Gastrocnemius medialis (tissue), 4 donors: ENCODE data around the gene DNAH3. TPM values are rescaled to one million over a fixed set of nuclear protein-coding genes. Genes with fewer than 3 reads are reported as not detected.
A peak's percentile ranks its signal among the peaks of the same experiment; 100 is the strongest.

Experiments
- ATAC-seq, 2 donors: fragments of 150-250 bp; one replicate each; pipeline ENCODE4 v1.9.1; 2016
- DNase-seq, 2 donors: peaks; one replicate each; pipeline ENCODE4 v3.0.0-alpha.2; 2019
- H3K27ac ChIP-seq, 4 donors: fragments of 200-600 bp; sonication (generic); 1 replicate in 1 of 4; 2 replicates in 3 of 4; pipeline ENCODE4 v1.5.1; 2016 to 2018; ENCODE audit warnings: mild to moderate bottlenecking in 2 of 4, moderate library complexity in 1 of 4
- H3K27me3 ChIP-seq, 3 donors: fragments of 200-600 bp; sonication (generic) in 2 of 3; 1 replicate in 1 of 3; 2 replicates in 2 of 3; pipeline versions ENCODE4 v1.5.1 to v1.6.0; 2016 to 2019; ENCODE audit warnings: mild to moderate bottlenecking in 1 of 3, moderate library complexity in 1 of 3
- H3K36me3 ChIP-seq, 2 donors: fragments of 200-600 bp; sonication (generic) in 1 of 2; one replicate each; pipeline ENCODE4 v1.5.1; 2017 to 2018
- H3K4me1 ChIP-seq, 2 donors: fragments of 200-600 bp; sonication (generic) in 1 of 2; one replicate each; pipeline ENCODE4 v1.5.1; 2016 to 2017; ENCODE audit warnings: mild to moderate bottlenecking in 2 of 2
- H3K4me3 ChIP-seq, 4 donors: fragments of 200-600 bp; sonication (generic) in 3 of 4; 1 replicate in 1 of 4; 2 replicates in 3 of 4; pipeline ENCODE4 v1.5.1; 2016 to 2019; ENCODE audit warnings: mild to moderate bottlenecking in 2 of 4
- H3K9me3 ChIP-seq, 3 donors: fragments of 200-600 bp; sonication (generic) in 2 of 3; 1 replicate in 1 of 3; 2 replicates in 2 of 3; pipeline ENCODE4 v1.5.1; 2016 to 2019
- CTCF ChIP-seq, 5 experiments: fragments of 450-650 bp in 3 of 5; fragments of 200-600 bp in 2 of 5; sonication (generic) in 2 of 5; IDR thresholded peaks in 4 of 5; conservative IDR thresholded peaks in 1 of 5; 1 replicate in 4 of 5; 2 replicates in 1 of 5; pipeline ENCODE4 v1.5.1; 2016 to 2019; ENCODE audit warnings: antibody characterized with exemption in 5 of 5, mild to moderate bottlenecking in 3 of 5, moderate library complexity in 3 of 5
- POLR2A ChIP-seq, 2 donors: fragments of 450-650 bp; IDR thresholded peaks; one replicate each; pipeline ENCODE4 v1.6.1; 2017; ENCODE audit warnings: antibody characterized with exemption in 2 of 2, mild to moderate bottlenecking in 2 of 2, moderate library complexity in 2 of 2
- in situ Hi-C, 4 donors: fragments of 200-750 bp; cut with MboI; loops; one replicate each; pipeline versions ENCODE4 v1.15.0 to v1.8.0; 2017; ENCODE audit warnings: low sequenced_read_pairs in 4 of 4
- intact Hi-C: fragments of 100-400 bp; cut with DNase I; formaldehyde crosslinking; loops from one replicate; pipeline ENCODE4 v1.15.1; 2023; ENCODE audit warnings: low total_unique reads
- total RNA-seq, 4 donors: library from RNA; depleted of rRNA; stranded (reverse); fragments of >200 nt; gene quantifications; one replicate each; pipeline versions ENCODE4 v1.1.0 to v1.2.3, GENCODE V29; 2016

Gene DNAH3
- total RNA-seq, 4 donors from 2014 or later = 0.02 to 0.47 (median 0.21) TPM

GRCh38 chr16:21036471-21036870, 114.2 kb downstream of the DNAH3 start:
- in situ Hi-C loops (no loop called here), intact Hi-C loops (no loop called here)
- no peaks in the 10 kb centered on the region for H3K9me3 ChIP-seq
- H3K27me3 ChIP-seq = no peaks in the 10 kb centered on the region
- TF ChIP-seq POLR2A (IDR thresholded peaks at IDR 0.05) (no peak), CTCF (IDR thresholded peaks at IDR 0.05 in 4 of 5, conservative IDR thresholded peaks at IDR 0.05 in 1 of 5) (no peak)
- H3K4me1 ChIP-seq = peaks cover 6 to 9% of the 10 kb centered on the region in 2 donors
- ATAC-seq = no peak
- no peak for DNase-seq
- no peak overlapping the region for H3K27ac ChIP-seq
- H3K36me3 ChIP-seq = no peaks in the 10 kb centered on the region
- H3K4me3 ChIP-seq = no peak overlapping the region

- DNase-seq (peak in 1 of 2 donors; percentile 47), ATAC-seq (peak in 1 of 2 donors; percentile 77)
- in situ Hi-C loops (no loop called here), intact Hi-C loops (no loop called here)
- H3K4me3 ChIP-seq = no peak overlapping the region
- peaks cover 6 to 9% of the 10 kb centered on the region in 2 donors for H3K4me1 ChIP-seq
- no peaks in the 10 kb centered on the region for H3K36me3 ChIP-seq
- H3K27ac ChIP-seq = no peak overlapping the region
- H3K27me3 ChIP-seq = no peaks in the 10 kb centered on the region
- no peaks in the 10 kb centered on the region for H3K9me3 ChIP-seq
- no peak for TF ChIP-seq POLR2A (IDR thresholded peaks at IDR 0.05)
- no peak for TF ChIP-seq CTCF (IDR thresholded peaks at IDR 0.05 in 4 of 5, conservative IDR thresholded peaks at IDR 0.05 in 1 of 5)
Measured at GRCh38 chr16:21033704-21034103, 116.9 kb downstream of the DNAH3 start.

GRCh38 chr16:21033264-21033663, 117.4 kb downstream of the DNAH3 start:
- ATAC-seq = no peak
- H3K9me3 ChIP-seq = no peaks in the 10 kb centered on the region
- no peaks in the 10 kb centered on the region for H3K36me3 ChIP-seq
- no peaks in the 10 kb centered on the region for H3K27me3 ChIP-seq
- peaks cover 6 to 9% of the 10 kb centered on the region in 2 donors for H3K4me1 ChIP-seq
- H3K27ac ChIP-seq = no peak overlapping the region
- intact Hi-C loops = no loop called here
- H3K4me3 ChIP-seq = no peak overlapping the region
- in situ Hi-C loops = no loop called here
- no peak for TF ChIP-seq CTCF (IDR thresholded peaks at IDR 0.05 in 4 of 5, conservative IDR thresholded peaks at IDR 0.05 in 1 of 5)
- no peak for TF ChIP-seq POLR2A (IDR thresholded peaks at IDR 0.05)
- DNase-seq = no peak

- H3K4me1 ChIP-seq = peaks cover 2 to 4% of the 10 kb centered on the region in 2 donors
- H3K27ac ChIP-seq = no peak overlapping the region
- no peaks in the 10 kb centered on the region for H3K27me3 ChIP-seq
- intact Hi-C loops (no loop called here), in situ Hi-C loops (no loop called here)
- DNase-seq = no peak
- TF ChIP-seq POLR2A (IDR thresholded peaks at IDR 0.05) (no peak), CTCF (IDR thresholded peaks at IDR 0.05 in 4 of 5, conservative IDR thresholded peaks at IDR 0.05 in 1 of 5) (no peak)
- ATAC-seq = no peak
- no peaks in the 10 kb centered on the region for H3K36me3 ChIP-seq
- H3K4me3 ChIP-seq = no peak overlapping the region
- H3K9me3 ChIP-seq = no peaks in the 10 kb centered on the region
Measured at GRCh38 chr16:21028728-21029127, 121.9 kb downstream of the DNAH3 start.

- Histone ChIP-seq H3K4me1 (no peaks in the 10 kb centered on the region), H3K27ac (no peak overlapping the region), H3K4me3 (no peak overlapping the region), H3K36me3 (no peaks in the 10 kb centered on the region), H3K27me3 (no peaks in the 10 kb centered on the region), H3K9me3 (no peaks in the 10 kb centered on the region)
- no peak for ATAC-seq
- TF ChIP-seq POLR2A (IDR thresholded peaks at IDR 0.05) (no peak), CTCF (IDR thresholded peaks at IDR 0.05 in 4 of 5, conservative IDR thresholded peaks at IDR 0.05 in 1 of 5) (no peak)
- DNase-seq = no peak
- in situ Hi-C loops = no loop called here
- intact Hi-C loops = no loop called here
Measured at GRCh38 chr16:21026846-21027245, 123.8 kb downstream of the DNAH3 start.
